Mucosa of descending colon (tissue), 3 donors: ENCODE results near the gene SLC22A8. TPM values are rescaled to one million over a fixed set of nuclear protein-coding genes. Genes with fewer than 3 reads are reported as not detected.

Source experiments
- ATAC-seq: fragments of 200-7000 bp; cut with Tn5 transposase; one replicate; pipeline ENCODE4 v1.9.1; 2020; ENCODE audit warnings: mild to moderate bottlenecking, moderate library complexity
- DNase-seq, 3 donors: peaks; one replicate each; pipeline ENCODE4 v3.0.0-alpha.2; 2020
- H3K36me3 ChIP-seq: fragments of 200-600 bp; one replicate; pipeline ENCODE4 v1.8.0; 2021; ENCODE audit warnings: low read depth, mild to moderate bottlenecking
- H3K4me1 ChIP-seq: fragments of 200-600 bp; one replicate; pipeline ENCODE4 v1.8.0; 2021; ENCODE audit warnings: low read depth, mild to moderate bottlenecking
- H3K4me3 ChIP-seq: fragments of 200-600 bp; one replicate; pipeline ENCODE4 v1.8.0; 2021; ENCODE audit warnings: mild to moderate bottlenecking
- H3K9me3 ChIP-seq: fragments of 200-600 bp; one replicate; pipeline ENCODE4 v1.8.0; 2021; ENCODE audit warnings: mild to moderate bottlenecking
- CTCF ChIP-seq: fragments of 200-600 bp; IDR thresholded peaks from one replicate; pipeline ENCODE4 v1.8.0; 2022; ENCODE audit warnings: antibody characterized with exemption, mild to moderate bottlenecking
- intact Hi-C, 2 donors: fragments of 100-400 bp; cut with DNase I in 1 of 2; cut with micrococcal nuclease in 1 of 2; formaldehyde crosslinking; loops; one replicate each; pipeline versions ENCODE4 v1.11.0 to v1.11.1; 2022; cut with DNase I, micrococcal nuclease
- total RNA-seq, 3 donors: library from RNA; stranded (reverse); fragmentation: NEBNext Ultra II Directional in 2 of 3; extraction: Animal tissue kit (Norgen Biotek cat#: 25700) in 2 of 3; gene quantifications; one replicate each; pipeline versions ENCODE4 v1.2.1 to v1.2.4, GENCODE V29; 2021 to 2023
- donor health status: DM: no; HTN: no; CAD: no; lungs with moderate emphysema.
- donor health status: DM: no; HTN: no; CAD: no.
- donor health status: DM: no; HTN: yes; CAD: no.

The SLC22A8 gene
- total RNA-seq, 3 donors from 2014 or later: not detected

DNA sequence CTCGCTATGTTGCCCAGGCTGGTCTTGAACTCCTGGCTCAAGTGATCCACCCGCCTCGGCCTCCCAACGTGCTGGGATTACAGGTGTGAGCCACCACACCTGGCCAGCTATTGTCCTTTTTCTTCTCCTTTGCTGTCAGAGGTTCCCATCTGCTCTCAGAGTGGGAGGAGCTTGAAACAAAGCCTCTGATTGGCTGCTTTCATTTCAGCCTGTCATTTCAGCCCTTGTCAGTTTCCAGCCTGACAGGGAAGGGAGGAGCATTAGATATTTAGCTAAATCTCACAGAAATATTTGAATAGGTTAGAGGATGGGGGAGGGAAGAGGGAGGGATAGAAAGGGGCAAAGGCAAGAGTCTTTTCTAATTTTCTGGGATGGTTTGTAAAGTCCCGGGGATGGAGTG lies 39.5 kb downstream of the SLC22A8 start:
- no peak for DNase-seq
- intact Hi-C loops: no loop called here
- Histone ChIP-seq H3K4me1 (no peaks in the 10 kb centered on the region), H3K9me3 (no peaks in the 10 kb centered on the region), H3K36me3 (no peaks in the 10 kb centered on the region), H3K4me3 (no peak overlapping the region)
- no peak for TF ChIP-seq CTCF
- ATAC-seq: no peak

GRCh38 chr11:62974848-62975522 lies 40.7 kb downstream of the SLC22A8 start:
- ATAC-seq (peak; percentile 99), DNase-seq (peak; percentile 79 to 90 (median 87))
- Histone ChIP-seq H3K9me3 (no peaks in the 10 kb centered on the region), H3K4me3 (no peak overlapping the region), H3K4me1 (no peaks in the 10 kb centered on the region), H3K36me3 (no peaks in the 10 kb centered on the region)
- intact Hi-C loops: no loop called here
- TF ChIP-seq CTCF: peak; percentile 74

- intact Hi-C loops: no loop called here
- no peaks in the 10 kb centered on the region for H3K4me1 ChIP-seq
- no peak for TF ChIP-seq CTCF
- ATAC-seq: no peak
- DNase-seq: no peak
- no peaks in the 10 kb centered on the region for H3K9me3 ChIP-seq
- H3K4me3 ChIP-seq: no peak overlapping the region
- no peaks in the 10 kb centered on the region for H3K36me3 ChIP-seq
Observed at GRCh38 chr11:62965574-62965973, 50.1 kb downstream of the SLC22A8 start.

- ATAC-seq (no peak), DNase-seq (no peak)
- no peak for TF ChIP-seq CTCF
- Histone ChIP-seq H3K4me1 (no peaks in the 10 kb centered on the region), H3K9me3 (no peaks in the 10 kb centered on the region), H3K36me3 (no peaks in the 10 kb centered on the region), H3K4me3 (no peak overlapping the region)
- intact Hi-C loops: no loop called here
Observed at GRCh38 chr11:62962391-62962790, 53.2 kb downstream of the SLC22A8 start.

DNA sequence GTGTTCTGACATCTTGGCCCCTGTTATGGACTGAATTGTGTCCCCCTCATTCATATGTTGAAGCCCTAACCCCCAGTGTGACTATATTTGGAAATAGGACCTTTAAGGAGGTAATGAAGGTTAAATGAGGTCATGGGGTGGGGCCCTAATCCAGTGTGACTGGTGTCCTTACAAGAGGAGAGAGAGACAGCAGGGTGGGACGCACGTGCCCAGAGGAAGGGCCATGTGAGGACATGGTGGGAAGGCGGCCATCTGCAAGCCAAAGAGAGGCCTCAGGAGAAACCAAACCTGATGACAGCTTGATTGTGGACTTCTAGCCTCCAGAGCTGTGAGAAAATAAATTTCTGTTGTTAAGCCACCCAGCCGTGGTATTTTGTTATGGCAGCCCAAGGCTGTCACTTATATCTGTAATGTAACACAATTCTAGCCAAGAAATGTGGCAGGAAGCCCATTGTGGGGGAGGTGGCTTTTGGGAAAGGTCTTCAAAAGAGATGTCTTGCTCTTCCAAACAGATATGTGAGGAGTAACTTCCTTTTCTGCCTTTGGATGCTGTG lies 54.5 kb downstream of the SLC22A8 start:
- no peak overlapping the region for H3K4me3 ChIP-seq
- H3K36me3 ChIP-seq: no peaks in the 10 kb centered on the region
- intact Hi-C loops: no loop called here
- no peaks in the 10 kb centered on the region for H3K4me1 ChIP-seq
- ATAC-seq (no peak), DNase-seq (no peak)
- H3K9me3 ChIP-seq: no peaks in the 10 kb centered on the region
- no peak for TF ChIP-seq CTCF
